NT2/D1 (cell line): ENCODE results near the gene FZD8.

Experiments used
- SUZ12 ChIP-seq: IDR thresholded peaks from 2 replicates; pipeline ENCODE4 v1.6.1; 2011; ENCODE audit not compliant: insufficient read length, insufficient read depth; ENCODE audit errors: extremely low read depth
- YY1 ChIP-seq: IDR thresholded peaks from 2 replicates; pipeline ENCODE4 v1.6.1; 2011; ENCODE audit not compliant: insufficient read length, insufficient read depth
- ZNF274 ChIP-seq: IDR thresholded peaks from 2 replicates; pipeline ENCODE4 v1.6.1; 2011; ENCODE audit warnings: mild to moderate bottlenecking, low read depth, low read length

GRCh38 chr10:35636956-35637355 lies 5.1 kb downstream of the FZD8 start:
- no peak for TF ChIP-seq ZNF274
- no peak for TF ChIP-seq YY1
- TF ChIP-seq SUZ12, result no peak
